PC-9 (cell line): Measurements from ENCODE around the gene SPPL3. TPM values are rescaled to one million over a fixed set of nuclear protein-coding genes. Genes with fewer than 3 reads are reported as not detected.

Experiments
- BruUV-seq: library from RNA; stranded (reverse); fragments of 400-500 nt; replicated peaks from 2 replicates; lab custom pipeline; 2021; lab: Mats Ljungman, UMichigan
- CTCF ChIA-PET: fragments of 300-600 bp; sonication (Branson Sonifier 250); formaldehyde crosslinking; loops from one replicate; lab custom pipeline; 2022; ENCODE audit warnings: antibody characterized with exemption; lab: Charles Lee
- POLR2A ChIA-PET: fragments of 300-600 bp; sonication (Branson Sonifier 250); formaldehyde crosslinking; loops from one replicate; lab custom pipeline; 2022; ENCODE audit warnings: antibody characterized with exemption; ENCODE audit not compliant: unreplicated experiment; lab: Charles Lee
- DNase-seq, 2 experiments: peaks; one replicate each; pipeline versions ENCODE4 v3.0.0 to v3.0.0-alpha.2; 2015 to 2022; ENCODE audit warnings: mixed read lengths in 1 of 2
- H2AFZ ChIP-seq: fragments of 200-600 bp; sonication (generic); 2 replicates; pipeline ENCODE4 v1.8.1; 2017; ENCODE audit warnings: antibody characterized with exemption
- H3F3A ChIP-seq: fragments of 200-600 bp; sonication (generic); 2 replicates; pipeline ENCODE4 v1.8.1; 2017; ENCODE audit warnings: antibody characterized with exemption, mild to moderate bottlenecking, low read depth; ENCODE audit not compliant: insufficient read depth
- H3K27ac ChIP-seq: fragments of 200-600 bp; sonication (generic); 2 replicates; pipeline ENCODE4 v1.6.1; 2016; ENCODE audit warnings: mixed run types
- H3K27me3 ChIP-seq: fragments of 200-600 bp; sonication (generic); 2 replicates; pipeline ENCODE4 v1.6.1; 2016; ENCODE audit warnings: low read depth, mixed run types; ENCODE audit not compliant: insufficient read depth
- H3K36me3 ChIP-seq: fragments of 200-600 bp; sonication (generic); 2 replicates; pipeline ENCODE4 v1.6.1; 2016; ENCODE audit warnings: low read depth, mixed run types
- H3K4me1 ChIP-seq: fragments of 200-600 bp; sonication (generic); replicated peaks from 2 replicates; pipeline ENCODE4 v1.6.1; 2016; ENCODE audit warnings: mixed run types; ENCODE audit not compliant: insufficient read depth
- H3K4me2 ChIP-seq: fragments of 200-600 bp; sonication (generic); 2 replicates; pipeline ENCODE4 v1.6.1; 2017; ENCODE audit warnings: mixed run types
- H3K4me3 ChIP-seq: fragments of 200-600 bp; sonication (generic); 2 replicates; pipeline ENCODE4 v1.6.1; 2016; ENCODE audit warnings: mixed run types
- H3K79me2 ChIP-seq: fragments of 200-600 bp; sonication (generic); 2 replicates; pipeline ENCODE4 v1.6.1; 2017; ENCODE audit warnings: low read depth, mixed run types
- H3K9me2 ChIP-seq: fragments of 200-600 bp; sonication (generic); 2 replicates; pipeline ENCODE4 v1.8.1; 2017; ENCODE audit warnings: mild to moderate bottlenecking; ENCODE audit not compliant: insufficient read depth
- H3K9me3 ChIP-seq: fragments of 200-600 bp; sonication (generic); 2 replicates; pipeline ENCODE4 v1.8.1; 2016; ENCODE audit warnings: low read depth; ENCODE audit not compliant: insufficient read depth
- H4K20me1 ChIP-seq: fragments of 200-600 bp; sonication (generic); 2 replicates; pipeline ENCODE4 v1.8.1; 2017; ENCODE audit not compliant: insufficient read depth
- CTCF ChIP-seq: fragments of 200-600 bp; sonication (generic); conservative IDR thresholded peaks from 2 replicates; pipeline ENCODE4 v1.6.1; 2017; ENCODE audit warnings: mixed run types, antibody characterized with exemption, mild to moderate bottlenecking, moderate library complexity
- EZH2 ChIP-seq: fragments of 200-600 bp; sonication (generic); IDR thresholded peaks from 2 replicates; pipeline ENCODE4 v1.8.0; 2017; ENCODE audit warnings: antibody characterized with exemption, low read depth
- intact Hi-C: fragments of 100-400 bp; cut with micrococcal nuclease; formaldehyde crosslinking; loops from one replicate; pipeline ENCODE4 v1.10.0; 2022; ENCODE audit not compliant: unreplicated experiment
- total RNA-seq: library from RNA; stranded (reverse); gene quantifications from 2 replicates; pipeline ENCODE4 v1.2.3, GENCODE V29; 2021

SPPL3 gene
- total RNA-seq, 1 experiment from 2014 or later = 44.7 TPM

GRCh38 chr12:120895532-120895931, 8.6 kb downstream of the SPPL3 start:
- Histone ChIP-seq H3K36me3 (no peaks in the 10 kb centered on the region), H3K9me3 (no peaks in the 10 kb centered on the region), H3K27ac (no peak overlapping the region), H3K4me2 (no peak overlapping the region), H3K79me2 (peaks cover 88% of the 10 kb centered on the region), H3K4me3 (no peak overlapping the region), H3F3A (no peaks in the 10 kb centered on the region), H3K9me2 (no peaks in the 10 kb centered on the region), H3K4me1 (no peaks in the 10 kb centered on the region), H4K20me1 (peaks cover 45% of the 10 kb centered on the region), H2AFZ (no peak overlapping the region), H3K27me3 (no peaks in the 10 kb centered on the region)
- CTCF ChIA-PET = interaction anchor here (0.6 kb wide), 1 partner anchor 71 kb away, joined by 3 read pairs; no protein-coding TSS in a partner anchor
- no peak for DNase-seq
- TF ChIP-seq CTCF (no peak), EZH2 (no peak)
- POLR2A ChIA-PET = no interaction called here
- BruUV-seq = no TSS peak
- intact Hi-C loops = no loop called here

GRCh38 chr12:120892265-120892664, 11.9 kb downstream of the SPPL3 start:
- POLR2A ChIA-PET = no interaction called here
- Histone ChIP-seq H3K27ac (no peak overlapping the region), H3K9me3 (no peaks in the 10 kb centered on the region), H3K9me2 (no peaks in the 10 kb centered on the region), H3K4me3 (no peak overlapping the region), H3K27me3 (no peaks in the 10 kb centered on the region), H4K20me1 (peaks cover 50% of the 10 kb centered on the region), H2AFZ (no peak overlapping the region), H3K4me2 (no peak overlapping the region), H3F3A (no peaks in the 10 kb centered on the region), H3K4me1 (no peaks in the 10 kb centered on the region), H3K79me2 (peaks cover 83% of the 10 kb centered on the region), H3K36me3 (no peaks in the 10 kb centered on the region)
- TF ChIP-seq CTCF = no peak
- no peak for TF ChIP-seq EZH2
- no TSS peak for BruUV-seq
- CTCF ChIA-PET = no interaction called here
- DNase-seq = no peak
- intact Hi-C loops = no loop called here

- DNase-seq = no peak
- no peaks in the 10 kb centered on the region for H3F3A ChIP-seq
- no TSS peak for BruUV-seq
- H4K20me1 ChIP-seq = peaks cover 47% of the 10 kb centered on the region
- CTCF ChIA-PET = no interaction called here
- no peaks in the 10 kb centered on the region for H3K9me3 ChIP-seq
- intact Hi-C loops = no loop called here
- H3K4me3 ChIP-seq = no peak overlapping the region
- H3K36me3 ChIP-seq = no peaks in the 10 kb centered on the region
- TF ChIP-seq EZH2 (no peak), CTCF (no peak)
- no peak overlapping the region for H2AFZ ChIP-seq
- no peaks in the 10 kb centered on the region for H3K27me3 ChIP-seq
- POLR2A ChIA-PET = no interaction called here
- no peaks in the 10 kb centered on the region for H3K4me1 ChIP-seq
- no peak overlapping the region for H3K4me2 ChIP-seq
- H3K27ac ChIP-seq = no peak overlapping the region
- no peaks in the 10 kb centered on the region for H3K9me2 ChIP-seq
- peaks cover 81% of the 10 kb centered on the region for H3K79me2 ChIP-seq
These were observed 13.2 kb downstream of the SPPL3 start for GRCh38 chr12:120890963-120891362.
